ENCODE measurements around the gene WASF2. TPM values are rescaled to one million over a fixed set of nuclear protein-coding genes. Genes with fewer than 3 reads are reported as not detected.

Gene WASF2
- total and polyA plus RNA-seq, 12 donors, result 17.4 to 159 (median 60.9) TPM

GRCh38 chr1:27536010-27536757 is 46.2 kb upstream of the WASF2 start:
- peaks cover 0 to 21% of the 10 kb centered on the region in 2 donors for H3K36me3 ChIP-seq (replicated peaks in 1 of 2)
- WGBS, 4 donors, result 69 to 78% (median 74%) methylated on average over 12 to 15 of the region's 15 CpGs
- H3K4me1 ChIP-seq (replicated peaks in 1 of 2), result peaks cover 30 to 44% of the 10 kb centered on the region in 2 donors
- no peaks in the 10 kb centered on the region for H3K27me3 ChIP-seq
- intact Hi-C loops (cut with DNase I), result no loop called here
- H3K4me3 ChIP-seq, result no peak overlapping the region
- no peak for DNase-seq
- TF ChIP-seq, protein P1, sequence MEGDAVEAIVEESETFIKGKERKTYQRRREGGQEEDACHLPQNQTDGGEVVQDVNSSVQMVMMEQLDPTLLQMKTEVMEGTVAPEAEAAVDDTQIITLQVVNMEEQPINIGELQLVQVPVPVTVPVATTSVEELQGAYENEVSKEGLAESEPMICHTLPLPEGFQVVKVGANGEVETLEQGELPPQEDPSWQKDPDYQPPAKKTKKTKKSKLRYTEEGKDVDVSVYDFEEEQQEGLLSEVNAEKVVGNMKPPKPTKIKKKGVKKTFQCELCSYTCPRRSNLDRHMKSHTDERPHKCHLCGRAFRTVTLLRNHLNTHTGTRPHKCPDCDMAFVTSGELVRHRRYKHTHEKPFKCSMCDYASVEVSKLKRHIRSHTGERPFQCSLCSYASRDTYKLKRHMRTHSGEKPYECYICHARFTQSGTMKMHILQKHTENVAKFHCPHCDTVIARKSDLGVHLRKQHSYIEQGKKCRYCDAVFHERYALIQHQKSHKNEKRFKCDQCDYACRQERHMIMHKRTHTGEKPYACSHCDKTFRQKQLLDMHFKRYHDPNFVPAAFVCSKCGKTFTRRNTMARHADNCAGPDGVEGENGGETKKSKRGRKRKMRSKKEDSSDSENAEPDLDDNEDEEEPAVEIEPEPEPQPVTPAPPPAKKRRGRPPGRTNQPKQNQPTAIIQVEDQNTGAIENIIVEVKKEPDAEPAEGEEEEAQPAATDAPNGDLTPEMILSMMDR (IDR thresholded peaks at IDR 0.05), result no peak
- TF ChIP-seq POLR2A (IDR thresholded peaks at IDR 0.05), result no peak
- peak overlapping the region in 4 of 5 donors; percentile 8 to 98 (median 72) for H3K27ac ChIP-seq
- H3K9me3 ChIP-seq (replicated peaks in 1 of 3), result no peaks in the 10 kb centered on the region

- intact Hi-C loops (cut with DNase I), result no loop called here
- Histone ChIP-seq H3K27me3 (no peaks in the 10 kb centered on the region), H3K4me3 (no peak overlapping the region), H3K36me3 (replicated peaks in 1 of 2) (peaks cover 0 to 21% of the 10 kb centered on the region in 2 donors), H3K27ac (peak overlapping the region in 2 of 5 donors; percentile 78 to 98), H3K9me3 (replicated peaks in 1 of 3) (no peaks in the 10 kb centered on the region), H3K4me1 (replicated peaks in 1 of 2) (peaks cover 27 to 41% of the 10 kb centered on the region in 2 donors)
- 19 to 46% (median 40%) methylated on average over 2 of the region's 2 CpGs for WGBS, 4 donors
- TF ChIP-seq, protein P1 (IDR thresholded peaks at IDR 0.05), result no peak
- no peak for TF ChIP-seq POLR2A (IDR thresholded peaks at IDR 0.05)
- DNase-seq, result no peak
Measured at GRCh38 chr1:27535386-27535785, 45.4 kb upstream of the WASF2 start.

- DNase-seq, result peak in 1 of 7 donors; percentile 13
- Histone ChIP-seq H3K27ac (peak overlapping the region in 1 of 5 donors; percentile 5), H3K4me3 (no peak overlapping the region), H3K27me3 (no peaks in the 10 kb centered on the region), H3K4me1 (replicated peaks in 1 of 2) (peaks cover 31 to 41% of the 10 kb centered on the region in 2 donors), H3K9me3 (replicated peaks in 1 of 3) (no peaks in the 10 kb centered on the region), H3K36me3 (replicated peaks in 1 of 2) (peaks cover 0 to 21% of the 10 kb centered on the region in 2 donors)
- intact Hi-C loops (cut with DNase I), result no loop called here
- WGBS, 4 donors, result 87 to 91% (median 90%) methylated on average over 14 of the region's 14 CpGs
- no peak for TF ChIP-seq POLR2A (IDR thresholded peaks at IDR 0.05)
- TF ChIP-seq, protein P1 (IDR thresholded peaks at IDR 0.05), result no peak
Measured at GRCh38 chr1:27531959-27532685, 42.2 kb upstream of the WASF2 start.

- intact Hi-C loops (cut with DNase I), result no loop called here
Measured at GRCh38 chr1:27530192-27530591, 40.2 kb upstream of the WASF2 start.

More at GRCh38 chr1:27530192-27530591, 40.2 kb upstream of the WASF2 start:
- Histone ChIP-seq H3K4me1 (replicated peaks in 1 of 2) (peaks cover 37 to 41% of the 10 kb centered on the region in 2 donors), H3K27me3 (no peaks in the 10 kb centered on the region), H3K36me3 (replicated peaks in 1 of 2) (peaks cover 0 to 16% of the 10 kb centered on the region in 2 donors), H3K27ac (peak overlapping the region in 3 of 5 donors; percentile 85 to 94 (median 92)), H3K9me3 (replicated peaks in 1 of 3) (no peaks in the 10 kb centered on the region), H3K4me3 (no peak overlapping the region)
- TF ChIP-seq, protein P1 (IDR thresholded peaks at IDR 0.05), result no peak
- TF ChIP-seq POLR2A (IDR thresholded peaks at IDR 0.05), result no peak
- no peak for DNase-seq
- 90 to 97% (median 95%) methylated on average over 6 to 10 of the region's 10 CpGs for WGBS, 4 donors
